H9 (cell line): ENCODE measurements around the gene PRKCA. TPM values are rescaled to one million over a fixed set of nuclear protein-coding genes. Genes with fewer than 3 reads are reported as not detected.

Source experiments
- DNase-seq: peaks from one replicate; pipeline ENCODE4 v3.0.0-alpha.2; 2017
- H2AFZ ChIP-seq: one replicate; pipeline ENCODE4 v1.6.1; 2013; ENCODE audit warnings: mild to moderate bottlenecking, low read length, control low read depth, moderate library complexity
- H2AK5ac ChIP-seq: 2 replicates; pipeline ENCODE4 v1.6.1; 2013; ENCODE audit warnings: low read length, control low read depth, mixed read lengths; ENCODE audit not compliant: insufficient read length
- H2BK120ac ChIP-seq: one replicate; pipeline ENCODE4 v1.6.1; 2013; ENCODE audit warnings: low read depth, mild to moderate bottlenecking, low read length, control low read depth, inconsistent platforms; ENCODE audit not compliant: poor library complexity, severe bottlenecking
- H2BK12ac ChIP-seq: 2 replicates; pipeline ENCODE4 v1.6.1; 2013; ENCODE audit warnings: low read length, control low read depth, mixed read lengths, low read depth; ENCODE audit not compliant: insufficient read length
- H2BK15ac ChIP-seq: 2 replicates; pipeline ENCODE4 v1.6.1; 2013; ENCODE audit warnings: low read depth, low read length, control low read depth
- H2BK20ac ChIP-seq: one replicate; pipeline ENCODE4 v1.6.1; 2013; ENCODE audit warnings: low read depth, mild to moderate bottlenecking, low read length, control low read depth, inconsistent platforms; ENCODE audit not compliant: poor library complexity, severe bottlenecking
- H2BK5ac ChIP-seq: 2 replicates; pipeline ENCODE4 v1.6.1; 2013; ENCODE audit warnings: low read length, control low read depth, mixed read lengths; ENCODE audit not compliant: insufficient read length
- H3K14ac ChIP-seq: 2 replicates; pipeline ENCODE4 v1.6.1; 2013; ENCODE audit warnings: low read length, control low read depth; ENCODE audit not compliant: insufficient read depth
- H3K18ac ChIP-seq: 2 replicates; pipeline ENCODE4 v1.6.1; 2013; ENCODE audit warnings: low read depth, mild to moderate bottlenecking, mixed read lengths, low read length, control low read depth; ENCODE audit not compliant: insufficient read length
- H3K23ac ChIP-seq: 2 replicates; pipeline ENCODE4 v1.6.1; 2013; ENCODE audit warnings: low read length, control low read depth, mixed read lengths, low read depth; ENCODE audit not compliant: insufficient read length
- H3K23me2 ChIP-seq: 2 replicates; pipeline ENCODE4 v1.6.1; 2013; ENCODE audit warnings: low read depth, mild to moderate bottlenecking, mixed read lengths, low read length, control low read depth; ENCODE audit not compliant: insufficient read length, poor library complexity, severe bottlenecking
- H3K27ac ChIP-seq: 2 replicates; pipeline ENCODE4 v1.5.1; 2013; ENCODE audit warnings: low read length, control low read depth, mixed read lengths, low read depth; ENCODE audit not compliant: insufficient read length
- H3K27me3 ChIP-seq: 2 replicates; pipeline ENCODE4 v1.6.1; 2013; ENCODE audit warnings: low read length, control low read depth, inconsistent platforms; ENCODE audit not compliant: insufficient read depth
- H3K4ac ChIP-seq: 2 replicates; pipeline ENCODE4 v1.6.1; 2013; ENCODE audit warnings: low read depth, mild to moderate bottlenecking, control low read depth, inconsistent platforms, low read length, moderate library complexity
- H3K4me1 ChIP-seq: 2 replicates; pipeline ENCODE4 v1.6.1; 2013; ENCODE audit warnings: low read length, control low read depth, inconsistent platforms; ENCODE audit not compliant: insufficient read depth
- H3K4me2 ChIP-seq: 2 replicates; pipeline ENCODE4 v1.6.1; 2013; ENCODE audit warnings: low read length, control low read depth, mixed read lengths; ENCODE audit not compliant: insufficient read length, insufficient read depth
- H3K56ac ChIP-seq: 2 replicates; pipeline ENCODE4 v1.6.1; 2013; ENCODE audit warnings: low read depth, mild to moderate bottlenecking, mixed read lengths, low read length, control low read depth; ENCODE audit not compliant: insufficient read length
- H3K79me1 ChIP-seq: 2 replicates; pipeline ENCODE4 v1.6.1; 2013; ENCODE audit warnings: low read depth, mild to moderate bottlenecking, moderate library complexity, low read length, control low read depth, inconsistent platforms; ENCODE audit not compliant: insufficient read depth, poor library complexity, severe bottlenecking
- H3K79me2 ChIP-seq: 2 replicates; pipeline ENCODE4 v1.6.1; 2013; ENCODE audit warnings: low read length, control low read depth, inconsistent platforms; ENCODE audit not compliant: insufficient read depth
- H3K9ac ChIP-seq: 2 replicates; pipeline ENCODE4 v1.6.1; 2013; ENCODE audit warnings: low read length, control low read depth, mixed read lengths; ENCODE audit not compliant: insufficient read length; ENCODE audit errors: extremely low read depth
- H3K9me3 ChIP-seq: one replicate; pipeline ENCODE4 v1.6.1; 2013; ENCODE audit warnings: low read depth, low read length, inconsistent platforms; ENCODE audit not compliant: control insufficient read depth
- H3T11ph ChIP-seq: one replicate; pipeline ENCODE4 v1.6.1; 2013; ENCODE audit warnings: mild to moderate bottlenecking, low read length, control low read depth, inconsistent platforms
- H4K20me1 ChIP-seq: one replicate; pipeline ENCODE4 v1.6.1; 2013; ENCODE audit not compliant: control insufficient read depth, insufficient read length, insufficient read depth
- H4K5ac ChIP-seq: 2 replicates; pipeline ENCODE4 v1.6.1; 2013; ENCODE audit warnings: low read depth, mild to moderate bottlenecking, mixed read lengths, low read length, control low read depth; ENCODE audit not compliant: insufficient read length
- H4K8ac ChIP-seq: replicated peaks from 2 replicates; pipeline ENCODE4 v1.6.1; 2013; ENCODE audit warnings: low read length, control low read depth, mixed read lengths, low read depth; ENCODE audit not compliant: insufficient read length
- H4K91ac ChIP-seq: 2 replicates; pipeline ENCODE4 v1.6.1; 2013; ENCODE audit warnings: low read depth, mild to moderate bottlenecking, moderate library complexity, mixed read lengths, low read length, control low read depth; ENCODE audit not compliant: insufficient read length
- H3K27ac Mint-ChIP-seq, 3 experiments: 2 replicates in 2 of 3; 3 replicates in 1 of 3; pipeline ENCODE4 v1.8.0; 2020 to 2021; ENCODE audit warnings: mixed read lengths in 3 of 3, mild to moderate bottlenecking in 1 of 3, moderate library complexity in 1 of 3
- H3K27me3 Mint-ChIP-seq: 2 replicates; pipeline ENCODE4 v1.8.0; 2021; ENCODE audit warnings: low read depth, mild to moderate bottlenecking, moderate library complexity, mixed read lengths
- H3K36me3 Mint-ChIP-seq, 3 experiments: 2 replicates in 2 of 3; 3 replicates in 1 of 3; pipeline ENCODE4 v1.8.0; 2020 to 2021; ENCODE audit warnings: low read depth in 3 of 3, mixed read lengths in 3 of 3; ENCODE audit not compliant: insufficient read depth in 1 of 3
- H3K4me1 Mint-ChIP-seq, 2 experiments: 2 replicates each; pipeline ENCODE4 v1.8.0; 2020; ENCODE audit warnings: mixed read lengths in 2 of 2
- H3K4me3 Mint-ChIP-seq, 2 experiments: 2 replicates in 1 of 2; 3 replicates in 1 of 2; pipeline ENCODE4 v1.8.0; 2020 to 2021; ENCODE audit warnings: mild to moderate bottlenecking in 2 of 2, mixed read lengths in 2 of 2, moderate library complexity in 1 of 2
- H3K9me3 Mint-ChIP-seq, 2 experiments: 2 replicates in 1 of 2; 3 replicates in 1 of 2; pipeline ENCODE4 v1.8.0; 2020; ENCODE audit warnings: mild to moderate bottlenecking in 2 of 2, mixed read lengths in 2 of 2, moderate library complexity in 1 of 2
- WGBS: extraction: QIAGEN DNeasy Blood & Tissue Kit; methylation state at CpG from one replicate; pipeline ENCODE4 v1.1.7; 2013; ENCODE audit warnings: missing lambda C conversion rate, low lambda C conversion rate, mixed read lengths; ENCODE audit not compliant: insufficient read length; ENCODE audit errors: extremely low coverage; 5-methylcytosine and 5-hydroxymethylcytosine counted together
- total RNA-seq: library from RNA; stranded (reverse); gene quantifications from 2 replicates; pipeline ENCODE4 v1.2.1, GENCODE V29; 2021
- TF ChIP-seq, protein P1 (sequence below): fragments of 200-600 bp; sonication (generic); conservative IDR thresholded peaks from 3 replicates; pipeline ENCODE4 v1.8.0; 2021; ENCODE audit warnings: antibody characterized with exemption, mild to moderate bottlenecking

The PRKCA gene
- total RNA-seq, 1 experiment from 2014 or later, result 10.5 TPM

DNA sequence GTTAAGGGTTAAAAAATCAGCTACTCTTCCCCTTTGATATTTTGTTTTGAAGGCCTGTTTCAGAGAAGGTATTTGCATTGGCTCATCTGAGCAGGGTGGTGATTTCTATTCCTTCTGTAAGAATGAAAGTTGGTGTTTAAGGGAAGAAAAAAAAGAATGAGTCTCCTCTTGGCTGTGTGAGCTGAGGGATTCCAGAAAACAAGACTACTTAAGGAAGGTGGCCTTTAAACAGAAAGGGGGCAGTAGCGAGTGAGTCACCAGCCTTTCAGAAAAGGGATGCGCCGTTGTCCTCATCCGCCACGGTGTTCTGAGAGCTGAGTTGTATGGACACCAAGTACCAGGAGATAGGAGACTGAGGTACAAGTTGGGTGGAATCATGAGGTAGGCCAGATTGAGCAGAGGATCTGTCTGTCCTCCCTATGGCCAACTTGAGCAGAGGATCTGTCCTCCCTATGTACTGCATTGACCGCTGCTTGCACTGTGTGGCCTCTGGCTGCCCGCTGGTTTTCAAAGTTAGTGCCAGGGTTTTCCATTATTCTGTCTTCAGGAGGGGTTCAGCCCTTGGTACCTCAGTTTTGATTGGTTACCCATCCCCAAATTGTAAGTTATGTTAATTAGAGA is 8.2 kb downstream of the PRKCA start:
- no peak overlapping the region for H3K56ac ChIP-seq
- no peaks in the 10 kb centered on the region; the same call in 1 of the 2 replicates for H3K4me1 ChIP-seq
- H3K23ac ChIP-seq, result no peak overlapping the region
- H2BK5ac ChIP-seq, result no peak overlapping the region
- H3K18ac ChIP-seq, result no peak overlapping the region
- Mint-ChIP-seq H3K9me3 (no peaks in the 10 kb centered on the region), H3K27ac (no peak overlapping the region), H3K27me3 (no peaks in the 10 kb centered on the region), H3K36me3 (peaks cover 3 to 4% (median 4%) of the 10 kb centered on the region in 3 experiments; a peak in 4 of 7 replicates), H3K4me3 (no peak overlapping the region), H3K4me1 (peaks cover 26 to 28% of the 10 kb centered on the region in 2 experiments)
- no peak overlapping the region for H3K9ac ChIP-seq
- H3K27me3 ChIP-seq, result no peaks in the 10 kb centered on the region
- no peak overlapping the region for H2BK15ac ChIP-seq
- H3K4ac ChIP-seq, result no peak overlapping the region
- H2BK20ac ChIP-seq, result no peak overlapping the region
- no peaks in the 10 kb centered on the region for H4K20me1 ChIP-seq
- TF ChIP-seq, protein P1, sequence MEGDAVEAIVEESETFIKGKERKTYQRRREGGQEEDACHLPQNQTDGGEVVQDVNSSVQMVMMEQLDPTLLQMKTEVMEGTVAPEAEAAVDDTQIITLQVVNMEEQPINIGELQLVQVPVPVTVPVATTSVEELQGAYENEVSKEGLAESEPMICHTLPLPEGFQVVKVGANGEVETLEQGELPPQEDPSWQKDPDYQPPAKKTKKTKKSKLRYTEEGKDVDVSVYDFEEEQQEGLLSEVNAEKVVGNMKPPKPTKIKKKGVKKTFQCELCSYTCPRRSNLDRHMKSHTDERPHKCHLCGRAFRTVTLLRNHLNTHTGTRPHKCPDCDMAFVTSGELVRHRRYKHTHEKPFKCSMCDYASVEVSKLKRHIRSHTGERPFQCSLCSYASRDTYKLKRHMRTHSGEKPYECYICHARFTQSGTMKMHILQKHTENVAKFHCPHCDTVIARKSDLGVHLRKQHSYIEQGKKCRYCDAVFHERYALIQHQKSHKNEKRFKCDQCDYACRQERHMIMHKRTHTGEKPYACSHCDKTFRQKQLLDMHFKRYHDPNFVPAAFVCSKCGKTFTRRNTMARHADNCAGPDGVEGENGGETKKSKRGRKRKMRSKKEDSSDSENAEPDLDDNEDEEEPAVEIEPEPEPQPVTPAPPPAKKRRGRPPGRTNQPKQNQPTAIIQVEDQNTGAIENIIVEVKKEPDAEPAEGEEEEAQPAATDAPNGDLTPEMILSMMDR, result peak; percentile 70
- no peak overlapping the region for H3K14ac ChIP-seq
- no peak overlapping the region for H4K5ac ChIP-seq
- no peaks in the 10 kb centered on the region for H3K79me2 ChIP-seq
- no peak overlapping the region for H2BK120ac ChIP-seq
- no peak overlapping the region for H3K27ac ChIP-seq
- H3K4me2 ChIP-seq, result no peak overlapping the region
- no peak overlapping the region for H4K8ac ChIP-seq
- H3T11ph ChIP-seq, result no peak overlapping the region
- no peak overlapping the region for H4K91ac ChIP-seq
- no peak overlapping the region for H2AFZ ChIP-seq
- H3K79me1 ChIP-seq, result no peaks in the 10 kb centered on the region
- peak; percentile 60 for DNase-seq
- no peak overlapping the region for H2BK12ac ChIP-seq
- whole genome bisulfite sequencing, result no CpG with 5 or more reads among the region's 7 CpGs
- no peak overlapping the region for H2AK5ac ChIP-seq
- H3K23me2 ChIP-seq, result no peaks in the 10 kb centered on the region
- H3K9me3 ChIP-seq, result no peaks in the 10 kb centered on the region
